Measurements from ENCODE around the gene ADAT3. TPM values are rescaled to one million over a fixed set of nuclear protein-coding genes. Genes with fewer than 3 reads are reported as not detected.

The ADAT3 gene
- total and polyA plus RNA-seq, 4 donors = 4.0 to 11.9 (median 6.8) TPM

- DNase-seq (no peak), ATAC-seq (ENCODE audit: insufficient read depth, low FRiP score) (no peak)
- Histone ChIP-seq H3K27ac (ENCODE audit: low read depth in 1 of 2, low read length in 1 of 2) (peak overlapping the region in 1 of 2 donors; percentile 63), H3K4me1 (ENCODE audit: control insufficient read depth in 5 of 5, insufficient read depth in 5 of 5, low read length in 5 of 5) (peaks cover 0 to 16% (median 0%) of the 10 kb centered on the region in 5 donors), H3K9me3 (ENCODE audit: control insufficient read depth in 4 of 4, insufficient read depth in 3 of 4, low read length in 3 of 4) (no peaks in the 10 kb centered on the region), H3K27me3 (ENCODE audit: control insufficient read depth in 3 of 3, insufficient read depth in 3 of 3, low read length in 2 of 3) (no peaks in the 10 kb centered on the region), H3K4me3 (no peak overlapping the region), H3K36me3 (ENCODE audit: control insufficient read depth in 4 of 4, insufficient read depth in 4 of 4, low read length in 4 of 4) (peaks cover 0 to 32% (median 4%) of the 10 kb centered on the region in 4 donors), H3K9ac (ENCODE audit: insufficient read depth in 1 of 2, low read length in 2 of 2) (no peak overlapping the region)
- TF ChIP-seq CTCF (IDR thresholded peaks at IDR 0.05; ENCODE audit: control extremely low read depth, extremely low read depth) = no peak
- 87 to 91% methylated on average over 10 of the region's 10 CpGs for WGBS, 2 donors
Measured at GRCh38 chr19:1910177-1910576, 5.0 kb downstream of the ADAT3 start.

GRCh38 chr19:1911098-1911497, 5.9 kb downstream of the ADAT3 start:
- Histone ChIP-seq H3K36me3 (ENCODE audit: control insufficient read depth in 4 of 4, insufficient read depth in 4 of 4, low read length in 4 of 4) (peaks cover 0 to 34% (median 4%) of the 10 kb centered on the region in 4 donors), H3K4me1 (ENCODE audit: control insufficient read depth in 5 of 5, insufficient read depth in 5 of 5, low read length in 5 of 5) (peaks cover 0 to 10% (median 0%) of the 10 kb centered on the region in 5 donors), H3K9me3 (ENCODE audit: control insufficient read depth in 4 of 4, insufficient read depth in 3 of 4, low read length in 3 of 4) (no peaks in the 10 kb centered on the region), H3K4me3 (no peak overlapping the region), H3K27me3 (ENCODE audit: control insufficient read depth in 3 of 3, insufficient read depth in 3 of 3, low read length in 2 of 3) (no peaks in the 10 kb centered on the region), H3K27ac (ENCODE audit: low read depth in 1 of 2, low read length in 1 of 2) (no peak overlapping the region), H3K9ac (ENCODE audit: insufficient read depth in 1 of 2, low read length in 2 of 2) (no peak overlapping the region)
- no peak for TF ChIP-seq CTCF (IDR thresholded peaks at IDR 0.05; ENCODE audit: control extremely low read depth, extremely low read depth)
- ATAC-seq (ENCODE audit: insufficient read depth, low FRiP score) = no peak
- 85 to 89% methylated on average over 13 of the region's 13 CpGs for WGBS, 2 donors
- no peak for DNase-seq

GRCh38 chr19:1911995-1912394, 6.8 kb downstream of the ADAT3 start:
- 95 to 98% methylated on average over 37 of the region's 37 CpGs for WGBS, 2 donors
- TF ChIP-seq CTCF (IDR thresholded peaks at IDR 0.05; ENCODE audit: control extremely low read depth, extremely low read depth) = no peak
- Histone ChIP-seq H3K4me3 (no peak overlapping the region), H3K36me3 (ENCODE audit: control insufficient read depth in 4 of 4, insufficient read depth in 4 of 4, low read length in 4 of 4) (peaks cover 0 to 34% (median 6%) of the 10 kb centered on the region in 4 donors), H3K9ac (ENCODE audit: insufficient read depth in 1 of 2, low read length in 2 of 2) (no peak overlapping the region), H3K9me3 (ENCODE audit: control insufficient read depth in 4 of 4, insufficient read depth in 3 of 4, low read length in 3 of 4) (no peaks in the 10 kb centered on the region), H3K27me3 (ENCODE audit: control insufficient read depth in 3 of 3, insufficient read depth in 3 of 3, low read length in 2 of 3) (no peaks in the 10 kb centered on the region), H3K4me1 (ENCODE audit: control insufficient read depth in 5 of 5, insufficient read depth in 5 of 5, low read length in 5 of 5) (peaks cover 0 to 9% (median 0%) of the 10 kb centered on the region in 5 donors), H3K27ac (ENCODE audit: low read depth in 1 of 2, low read length in 1 of 2) (no peak overlapping the region)
- ATAC-seq (ENCODE audit: insufficient read depth, low FRiP score) (no peak), DNase-seq (no peak)
